GM18498 (cell line): ENCODE results near the gene GNB1L.
"Not testable (repeated sequence)": the region's sequence is repeated elsewhere in the genome, so short reads cannot be mapped to it uniquely, and the experiment has no call there.

ENCODE experiments used
- ATAC-seq: cut with Tn5 transposase; IDR thresholded peaks from one replicate; pipeline ENCODE4 v1.9.1; 2021; ENCODE audit warnings: mild to moderate bottlenecking, moderate library complexity; ENCODE audit not compliant: unreplicated experiment

Gene GNB1L

DNA sequence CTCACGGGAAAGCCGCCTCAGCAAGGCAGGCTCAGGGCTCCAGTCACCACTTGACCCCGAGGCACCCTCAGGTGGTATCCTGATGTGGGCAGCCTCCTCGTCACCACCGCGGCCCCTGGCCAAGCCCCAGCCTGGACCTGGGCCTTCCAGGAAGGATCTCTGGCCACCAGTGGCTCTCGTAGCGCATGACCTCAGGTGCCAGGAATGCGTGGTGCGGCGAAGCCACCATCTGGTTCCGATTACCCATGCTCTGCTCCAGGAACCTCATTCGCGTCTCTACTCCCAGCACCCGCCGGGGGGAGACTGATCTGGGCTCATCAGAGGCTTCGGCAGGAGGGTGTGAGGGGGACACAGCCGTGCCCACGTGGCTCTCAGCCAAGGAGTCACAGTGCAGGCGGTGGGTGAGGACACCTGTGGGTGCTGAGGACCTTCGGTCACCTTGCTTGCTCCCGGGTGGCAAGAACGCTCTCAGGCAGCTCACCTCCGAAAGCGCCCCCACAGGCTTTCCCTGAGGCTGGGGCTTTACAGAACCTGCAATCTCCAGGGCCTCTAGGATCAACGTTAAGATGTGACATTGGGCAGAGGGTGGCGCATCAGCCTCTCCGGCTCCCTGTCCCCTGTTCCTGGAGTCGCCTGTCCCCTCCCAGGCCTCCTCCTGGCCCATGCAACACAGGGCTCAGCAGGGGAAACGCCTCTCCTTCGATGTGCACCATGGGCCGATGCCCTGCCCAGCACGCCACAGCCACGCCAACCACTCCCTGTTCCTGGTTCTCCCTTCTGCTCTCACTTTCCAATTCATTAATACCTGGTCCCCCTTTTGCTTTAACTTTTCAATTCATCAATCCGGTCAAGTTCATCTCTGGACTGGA, 55.1 kb downstream of the GNB1L start:
- no peak for ATAC-seq

- ATAC-seq: no peak
Observed at GRCh38 chr22:19798891-19799293, 55.8 kb downstream of the GNB1L start.

GRCh38 chr22:19798003-19798665, 56.5 kb downstream of the GNB1L start:
- ATAC-seq: no peak

- no peak for ATAC-seq
Observed at GRCh38 chr22:19797086-19798002, 57.3 kb downstream of the GNB1L start.

- ATAC-seq: no peak
Observed at GRCh38 chr22:19796160-19796559, 58.5 kb downstream of the GNB1L start.

DNA sequence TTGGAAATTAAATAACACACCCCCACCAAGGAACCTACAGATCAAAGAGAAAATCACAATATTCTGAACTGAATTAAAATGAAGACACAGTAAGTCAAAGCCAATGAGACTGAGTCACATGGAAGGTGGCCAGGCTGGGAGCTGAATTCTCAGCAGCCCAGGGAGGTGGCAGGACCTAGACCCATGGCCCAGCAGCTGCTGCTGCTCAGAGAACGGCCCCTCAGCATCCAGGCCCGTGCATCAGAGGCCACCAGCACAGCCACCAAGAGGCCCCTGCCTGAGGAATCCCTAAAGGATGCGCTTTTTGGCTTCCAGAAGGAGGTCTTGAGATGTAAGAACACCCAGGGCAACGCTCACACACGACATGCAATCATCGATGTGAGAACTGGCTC, 59.1 kb downstream of the GNB1L start:
- ATAC-seq: no peak

DNA sequence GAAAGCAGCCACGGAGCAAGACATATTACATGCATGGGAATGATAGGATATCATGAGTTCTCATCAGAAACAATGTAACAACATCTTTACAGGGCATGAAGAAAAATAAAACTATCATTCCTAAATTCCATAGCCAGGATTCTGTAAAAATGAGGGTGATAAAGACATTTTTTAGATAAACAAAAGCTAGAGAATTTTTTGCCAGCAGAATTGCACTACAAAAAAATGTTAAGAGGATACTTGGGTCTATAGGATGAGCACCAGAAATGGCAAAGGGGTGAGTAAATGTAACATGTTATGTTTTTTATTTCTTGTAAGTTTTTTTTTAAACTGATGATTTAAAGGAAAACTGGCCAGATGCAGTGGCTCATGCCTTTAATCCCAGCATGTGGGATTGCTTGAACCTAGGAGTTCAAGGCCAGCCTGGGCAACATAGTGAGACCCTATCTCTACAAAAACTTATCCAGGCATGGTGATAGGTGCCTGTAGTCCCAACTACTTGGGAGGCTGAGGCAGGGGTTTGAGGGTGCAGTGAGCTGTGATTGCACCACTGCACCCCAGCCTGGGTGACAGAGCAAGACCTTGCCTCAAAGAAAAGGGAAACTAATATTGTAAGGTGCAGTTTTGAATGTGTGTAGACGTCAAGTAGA, 60.9 kb downstream of the GNB1L start:
- no peak for ATAC-seq

DNA sequence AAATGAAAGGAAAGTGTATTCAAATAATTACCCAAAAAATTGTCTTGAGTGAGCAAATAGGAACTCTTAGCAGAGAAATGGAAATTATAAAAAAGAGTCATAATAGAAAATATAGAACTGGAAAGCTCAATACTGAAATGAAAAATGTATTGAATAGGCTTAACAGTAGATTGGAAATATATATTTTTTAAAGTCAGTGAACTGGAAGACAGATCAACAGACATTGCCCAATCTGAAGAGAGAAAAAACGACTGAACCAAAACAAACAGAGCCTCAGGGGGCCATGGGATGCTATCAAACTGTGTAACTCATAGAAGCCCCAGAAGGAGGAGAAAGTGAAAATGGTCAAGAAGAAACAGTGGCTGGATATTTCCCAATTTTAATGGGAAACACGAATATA, 61.5 kb downstream of the GNB1L start:
- ATAC-seq: no peak

DNA sequence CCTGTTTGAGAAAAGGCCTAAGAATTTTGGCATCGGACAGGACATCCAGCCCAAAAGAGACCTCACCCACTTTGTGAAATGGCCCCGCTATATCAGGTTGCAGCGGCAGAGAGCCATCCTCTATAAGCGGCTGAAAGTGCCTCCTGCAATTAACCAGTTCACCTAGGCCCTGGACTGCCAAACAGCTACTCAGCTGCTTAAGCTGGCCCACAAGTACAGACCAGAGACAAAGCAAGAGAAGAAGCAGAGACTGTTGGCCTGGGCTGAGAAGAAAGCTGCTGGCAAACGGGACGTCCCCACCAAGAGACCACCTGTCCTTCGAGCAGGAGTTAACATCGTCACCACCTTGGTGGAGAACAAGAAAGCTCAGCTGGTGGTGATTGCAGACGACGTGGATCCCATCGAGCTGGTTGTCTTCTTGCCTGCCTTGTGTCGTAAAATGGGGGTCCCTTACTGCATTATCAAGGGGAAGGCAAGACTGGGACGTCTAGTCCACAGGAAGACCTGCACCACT, 62.2 kb downstream of the GNB1L start:
- ATAC-seq: not testable (repeated sequence)

DNA sequence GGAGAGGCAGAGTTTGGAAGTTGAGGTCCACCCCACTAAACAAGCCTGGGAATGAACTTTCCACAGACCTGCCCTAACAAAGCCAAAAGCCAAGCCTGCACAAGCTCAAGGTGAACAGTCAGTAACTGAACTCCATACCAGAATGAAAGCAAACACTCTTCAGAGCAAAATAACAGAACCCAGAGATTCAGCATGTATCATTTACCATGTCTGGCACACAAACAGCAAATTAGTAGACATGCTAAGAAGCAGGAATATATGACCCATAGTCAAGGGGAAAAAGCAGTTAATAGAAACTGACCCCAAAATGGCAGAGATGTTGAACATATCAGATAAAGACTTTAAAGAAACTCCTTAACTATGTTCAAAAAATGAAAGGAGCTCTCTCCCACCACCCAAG, 62.8 kb downstream of the GNB1L start:
- no peak for ATAC-seq

DNA sequence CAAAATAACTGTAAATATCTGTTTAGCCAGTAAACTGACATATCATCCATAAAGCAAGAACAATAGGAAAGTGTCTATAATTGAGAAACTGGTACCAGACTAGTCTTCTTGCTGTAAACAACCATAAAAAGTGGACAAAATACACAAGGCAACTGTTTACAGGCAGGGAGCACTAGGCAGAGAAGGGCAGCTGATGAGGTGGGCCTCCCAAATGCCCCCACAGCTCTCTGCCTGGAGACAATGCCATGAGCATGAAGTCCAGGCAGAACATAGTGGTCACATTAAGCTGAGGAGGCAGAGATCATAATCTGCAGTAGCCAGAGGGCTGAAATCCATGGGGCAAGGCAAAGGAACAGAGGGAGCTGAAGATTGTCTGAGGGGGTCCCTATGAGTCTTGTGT, 63.4 kb downstream of the GNB1L start:
- ATAC-seq: no peak

DNA sequence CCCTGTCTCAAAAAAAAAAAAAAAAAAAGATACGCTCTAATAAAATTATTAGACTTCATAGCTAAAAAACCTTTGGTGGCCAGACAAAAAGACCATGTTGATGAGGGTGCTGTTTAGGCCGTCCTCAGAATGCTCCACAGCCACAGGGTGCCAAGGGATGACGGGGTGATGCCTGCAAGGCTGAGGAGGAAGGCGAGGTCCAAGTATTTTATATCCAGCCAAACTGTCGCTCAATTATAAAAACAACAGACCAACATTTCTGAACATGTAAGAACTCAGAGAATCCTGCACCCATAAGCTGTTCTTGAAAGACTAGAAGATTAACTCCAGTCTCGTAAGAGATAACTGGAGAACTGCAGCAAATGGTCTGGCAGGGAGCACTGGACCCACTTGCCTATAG, 64.8 kb downstream of the GNB1L start:
- ATAC-seq: no peak

DNA sequence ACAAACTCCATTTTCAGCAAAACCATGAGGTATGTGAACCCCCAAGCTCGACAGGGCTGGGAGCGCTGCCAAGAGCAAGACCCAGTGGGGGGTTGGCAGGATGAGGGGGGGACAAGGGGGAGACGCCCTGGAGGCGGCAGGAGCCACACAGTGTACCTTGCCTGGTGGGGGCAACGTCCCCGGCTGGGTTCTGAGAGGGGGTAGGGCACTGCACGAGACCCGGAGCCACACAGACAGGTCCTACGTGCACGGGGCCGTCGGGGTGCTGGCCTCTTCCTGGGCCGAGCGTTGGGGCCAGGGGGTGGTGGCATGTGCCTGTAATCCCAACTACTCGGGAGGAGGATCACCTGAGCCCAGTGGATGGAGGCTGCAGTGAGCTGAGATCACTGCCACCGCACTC, 65.3 kb downstream of the GNB1L start:
- no peak for ATAC-seq

DNA sequence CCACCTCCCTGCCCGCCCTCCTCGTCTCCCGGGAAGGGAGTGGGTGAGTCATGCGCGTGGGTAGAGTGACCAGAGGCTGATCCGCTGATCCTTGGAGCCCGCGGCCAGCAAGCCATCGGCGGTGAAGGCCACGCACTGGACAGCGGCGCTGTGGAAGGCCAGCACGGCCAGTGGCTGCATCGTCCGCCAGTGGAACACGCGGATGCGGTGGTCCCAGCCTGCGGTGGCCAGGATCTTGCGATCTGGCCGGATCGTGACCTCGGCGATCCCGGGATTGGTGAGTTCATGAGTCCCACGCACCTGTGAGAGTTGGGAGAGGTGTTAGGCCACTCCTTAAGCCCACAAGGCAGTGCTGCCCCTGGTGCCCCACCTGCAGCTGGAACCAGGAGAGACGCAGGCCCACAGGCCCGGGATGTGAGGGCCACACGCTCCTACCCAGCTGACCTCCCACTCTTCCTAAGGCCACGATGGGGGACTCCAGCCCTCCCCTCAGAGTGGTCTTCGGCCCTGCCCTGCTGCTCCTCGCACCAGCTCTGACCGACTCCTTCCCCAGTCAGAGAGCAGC, 65.9 kb downstream of the GNB1L start:
- ATAC-seq: no peak

DNA sequence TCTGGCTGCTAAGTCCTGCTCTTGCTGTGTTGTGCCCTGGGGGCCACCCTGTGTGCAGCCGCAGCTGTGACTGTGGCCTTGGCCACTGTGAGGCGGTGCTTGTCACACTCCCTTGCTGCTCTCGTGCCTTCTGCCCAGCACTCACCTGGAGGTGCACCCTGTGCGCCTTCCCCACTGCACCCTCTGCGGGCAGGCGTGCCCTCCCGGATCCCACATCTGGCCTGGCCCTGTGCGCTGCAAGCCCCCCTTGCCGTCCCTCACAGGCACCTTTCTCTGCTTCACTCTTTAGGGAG, 66.9 kb downstream of the GNB1L start:
- no peak for ATAC-seq

- no peak for ATAC-seq
Observed at GRCh38 chr22:19786959-19787848, 67.5 kb downstream of the GNB1L start.

- no peak for ATAC-seq
Observed at GRCh38 chr22:19786264-19786585, 68.4 kb downstream of the GNB1L start.

DNA sequence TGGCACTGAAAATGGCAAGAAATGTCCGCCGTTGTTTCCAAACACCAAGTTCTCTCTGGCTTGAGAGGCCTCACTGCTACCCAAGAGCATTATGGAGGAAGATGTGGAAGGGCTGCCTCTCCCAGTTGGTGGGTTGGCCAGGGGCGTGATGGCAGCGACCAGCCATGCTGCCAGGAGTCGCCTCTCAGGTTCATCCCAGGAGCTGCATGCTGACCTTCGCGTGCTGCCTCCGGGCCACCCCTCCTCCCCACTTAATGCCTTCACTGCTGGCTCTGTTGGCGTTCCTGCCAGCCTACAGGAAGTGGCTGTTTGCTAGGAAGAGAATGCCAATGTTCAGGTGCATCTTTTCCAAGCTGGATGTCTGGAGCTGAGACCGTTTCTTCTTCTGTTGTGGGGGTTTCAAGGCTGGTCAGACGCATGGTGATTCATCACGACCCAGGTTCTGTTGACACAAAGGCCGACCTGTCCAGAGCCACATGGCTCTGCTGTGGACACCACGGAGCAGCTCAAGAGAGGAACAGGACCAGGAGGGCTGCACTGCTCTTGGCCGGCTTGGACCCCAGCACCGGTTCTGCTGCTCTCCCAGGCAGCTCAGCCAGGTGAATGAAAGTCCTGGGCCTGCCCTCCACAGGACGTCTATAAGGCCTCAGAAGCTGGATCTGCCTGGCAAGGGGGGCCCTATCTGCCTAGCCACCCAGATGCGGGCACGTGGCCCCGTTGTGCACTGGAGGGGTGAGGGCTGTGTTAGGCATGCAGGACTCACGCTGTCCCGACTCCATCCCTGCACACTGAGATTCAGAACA, 69.0 kb downstream of the GNB1L start:
- ATAC-seq: no peak
